Gastroesophageal sphincter (tissue), 4 donors: ENCODE data around the gene TMEM255B. TPM values are rescaled to one million over a fixed set of nuclear protein-coding genes. Genes with fewer than 3 reads are reported as not detected.

Source experiments
- ATAC-seq: fragments of 150-250 bp; one replicate; pipeline ENCODE4 v1.9.1; 2016; ENCODE audit warnings: mild to moderate bottlenecking, moderate library complexity
- H3K27ac ChIP-seq, 4 donors: fragments of 200-600 bp; sonication (generic) in 3 of 4; 1 replicate in 3 of 4; 2 replicates in 1 of 4; pipeline ENCODE4 v1.5.1; 2016 to 2019
- H3K27me3 ChIP-seq: fragments of 200-600 bp; sonication (generic); one replicate; pipeline ENCODE4 v1.5.1; 2019
- H3K36me3 ChIP-seq, 2 donors: fragments of 200-600 bp; sonication (generic); one replicate each; pipeline ENCODE4 v1.5.1; 2019; ENCODE audit warnings: control low read depth in 1 of 2
- H3K4me1 ChIP-seq, 3 donors: fragments of 200-600 bp; sonication (generic); 1 replicate in 2 of 3; 2 replicates in 1 of 3; pipeline ENCODE4 v1.5.1; 2016 to 2019; ENCODE audit warnings: control low read depth in 2 of 3
- H3K4me3 ChIP-seq, 2 donors: fragments of 200-600 bp; sonication (generic); one replicate each; pipeline ENCODE4 v1.5.1; 2019; ENCODE audit warnings: mild to moderate bottlenecking in 1 of 2, moderate library complexity in 1 of 2
- H3K9me3 ChIP-seq, 3 donors: fragments of 200-600 bp; sonication (generic); one replicate each; pipeline ENCODE4 v1.5.1; 2017 to 2019; ENCODE audit warnings: control low read depth in 2 of 3
- EP300 ChIP-seq: sonication (generic); formaldehyde crosslinking; IDR thresholded peaks from one replicate; pipeline ENCODE4 v1.6.1; 2017; ENCODE audit warnings: antibody characterized with exemption, mild to moderate bottlenecking
- POLR2A ChIP-seq, 2 donors: fragments of 450-650 bp; IDR thresholded peaks; one replicate each; pipeline ENCODE4 v1.6.1; 2017; ENCODE audit warnings: antibody characterized with exemption in 2 of 2, mild to moderate bottlenecking in 2 of 2, moderate library complexity in 1 of 2
- POLR2AphosphoS5 ChIP-seq: sonication (generic); formaldehyde crosslinking; IDR thresholded peaks from one replicate; pipeline ENCODE4 v1.6.1; 2017; ENCODE audit warnings: antibody characterized with exemption
- WGBS, 2 donors: methylation state at CpG; one replicate each; pipeline ENCODE4 v1.1.5; 2018; ENCODE audit warnings: low coverage in 1 of 2; 5-methylcytosine and 5-hydroxymethylcytosine counted together
- total RNA-seq, 4 donors: library from RNA; depleted of rRNA; stranded (reverse); fragments of >200 nt; gene quantifications; one replicate each; pipeline ENCODE4 v1.1.0, GENCODE V29; 2016
- TF ChIP-seq, protein P1 (sequence below), 4 experiments: fragments of 200-600 bp in 2 of 4; fragments of 450-650 bp in 2 of 4; sonication (generic) in 1 of 4; IDR thresholded peaks; one replicate each; pipeline ENCODE4 v1.5.1; 2017 to 2019; ENCODE audit warnings: antibody characterized with exemption in 4 of 4, mild to moderate bottlenecking in 2 of 4, moderate library complexity in 2 of 4

The TMEM255B gene
- total RNA-seq, 4 donors from 2014 or later = 4.9 to 13.2 (median 7.8) TPM

DNA sequence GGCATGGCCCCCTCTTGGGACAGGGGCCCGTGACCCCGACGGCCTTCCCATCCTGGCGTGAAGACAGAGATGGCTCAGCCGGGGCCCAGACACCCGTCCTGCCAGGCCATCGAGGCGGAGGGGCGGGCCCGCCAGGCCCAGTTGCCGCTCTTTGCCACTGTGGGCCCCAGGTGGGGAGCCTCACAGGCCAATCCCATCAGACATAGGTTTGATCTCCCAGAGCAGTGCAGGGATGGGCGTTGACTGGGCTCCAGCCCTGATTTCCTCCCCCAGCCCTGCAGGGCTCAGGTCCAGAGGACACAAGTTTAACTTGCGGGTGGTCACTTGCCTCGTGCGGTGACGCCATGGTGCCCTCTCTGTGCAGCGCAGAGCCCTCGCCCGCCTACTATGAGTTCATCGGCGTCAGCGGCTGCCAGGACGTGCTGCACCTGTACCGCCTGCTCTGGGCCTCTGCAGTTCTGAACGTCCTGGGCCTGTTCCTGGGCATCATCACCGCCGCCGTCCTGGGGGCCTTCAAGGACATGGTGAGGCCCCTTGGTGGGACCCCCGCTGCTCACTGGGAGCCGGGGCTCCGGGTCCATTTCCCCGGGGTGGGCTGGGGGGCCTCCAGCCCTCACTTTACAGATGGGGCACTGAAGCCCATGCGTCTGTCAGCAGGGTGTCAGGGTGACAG, 42.4 kb downstream of the TMEM255B start:
- H3K4me1 ChIP-seq = peaks cover 0 to 21% (median 2%) of the 10 kb centered on the region in 3 donors
- H3K36me3 ChIP-seq = peaks cover 0 to 14% of the 10 kb centered on the region in 2 donors
- H3K4me3 ChIP-seq = no peak overlapping the region
- H3K27me3 ChIP-seq = no peaks in the 10 kb centered on the region
- no peak for ATAC-seq
- no peak for TF ChIP-seq POLR2AphosphoS5
- H3K9me3 ChIP-seq = no peaks in the 10 kb centered on the region
- 50% methylated on average over 2 of the region's 33 CpGs; no CpG with 5 or more reads in 1 of the 2 donors for WGBS, 2 donors
- no peak overlapping the region for H3K27ac ChIP-seq

DNA sequence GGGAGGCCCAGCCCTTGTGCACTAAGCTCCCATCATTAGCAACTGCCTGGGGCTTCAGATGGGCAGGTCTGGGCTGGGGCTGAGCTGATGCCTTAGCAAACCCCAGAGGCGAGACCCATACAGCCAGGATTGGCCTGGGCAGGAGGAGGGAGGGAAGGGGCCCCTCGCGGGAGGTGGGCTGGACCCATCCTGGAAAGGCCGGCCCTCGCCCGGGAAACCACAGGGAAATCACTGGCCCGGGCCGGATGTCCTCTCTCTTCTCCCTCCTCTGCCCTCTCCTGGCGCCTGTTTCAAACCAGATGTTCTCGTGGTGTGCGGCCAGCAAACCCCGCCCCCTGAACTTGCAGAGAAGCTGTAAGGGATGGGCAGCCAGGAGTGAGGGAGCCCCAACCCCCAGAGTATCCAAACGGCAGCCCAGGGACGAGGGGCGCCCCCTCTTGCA, 43.1 kb downstream of the TMEM255B start:
- Histone ChIP-seq H3K27ac (no peak overlapping the region), H3K27me3 (no peaks in the 10 kb centered on the region), H3K36me3 (peaks cover 0 to 8% of the 10 kb centered on the region in 2 donors), H3K4me1 (peaks cover 0 to 21% (median 2%) of the 10 kb centered on the region in 3 donors), H3K4me3 (no peak overlapping the region), H3K9me3 (no peaks in the 10 kb centered on the region)
- WGBS, 2 donors = 4% methylated on average over 5 of the region's 15 CpGs; no CpG with 5 or more reads in 1 of the 2 donors
- no peak for ATAC-seq
- TF ChIP-seq, protein P1, sequence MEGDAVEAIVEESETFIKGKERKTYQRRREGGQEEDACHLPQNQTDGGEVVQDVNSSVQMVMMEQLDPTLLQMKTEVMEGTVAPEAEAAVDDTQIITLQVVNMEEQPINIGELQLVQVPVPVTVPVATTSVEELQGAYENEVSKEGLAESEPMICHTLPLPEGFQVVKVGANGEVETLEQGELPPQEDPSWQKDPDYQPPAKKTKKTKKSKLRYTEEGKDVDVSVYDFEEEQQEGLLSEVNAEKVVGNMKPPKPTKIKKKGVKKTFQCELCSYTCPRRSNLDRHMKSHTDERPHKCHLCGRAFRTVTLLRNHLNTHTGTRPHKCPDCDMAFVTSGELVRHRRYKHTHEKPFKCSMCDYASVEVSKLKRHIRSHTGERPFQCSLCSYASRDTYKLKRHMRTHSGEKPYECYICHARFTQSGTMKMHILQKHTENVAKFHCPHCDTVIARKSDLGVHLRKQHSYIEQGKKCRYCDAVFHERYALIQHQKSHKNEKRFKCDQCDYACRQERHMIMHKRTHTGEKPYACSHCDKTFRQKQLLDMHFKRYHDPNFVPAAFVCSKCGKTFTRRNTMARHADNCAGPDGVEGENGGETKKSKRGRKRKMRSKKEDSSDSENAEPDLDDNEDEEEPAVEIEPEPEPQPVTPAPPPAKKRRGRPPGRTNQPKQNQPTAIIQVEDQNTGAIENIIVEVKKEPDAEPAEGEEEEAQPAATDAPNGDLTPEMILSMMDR (IDR thresholded peaks at IDR 0.05) = no peak
- TF ChIP-seq POLR2A (IDR thresholded peaks at IDR 0.05) = no peak
- peak; percentile 10 for TF ChIP-seq POLR2AphosphoS5
- no peak for TF ChIP-seq EP300

DNA sequence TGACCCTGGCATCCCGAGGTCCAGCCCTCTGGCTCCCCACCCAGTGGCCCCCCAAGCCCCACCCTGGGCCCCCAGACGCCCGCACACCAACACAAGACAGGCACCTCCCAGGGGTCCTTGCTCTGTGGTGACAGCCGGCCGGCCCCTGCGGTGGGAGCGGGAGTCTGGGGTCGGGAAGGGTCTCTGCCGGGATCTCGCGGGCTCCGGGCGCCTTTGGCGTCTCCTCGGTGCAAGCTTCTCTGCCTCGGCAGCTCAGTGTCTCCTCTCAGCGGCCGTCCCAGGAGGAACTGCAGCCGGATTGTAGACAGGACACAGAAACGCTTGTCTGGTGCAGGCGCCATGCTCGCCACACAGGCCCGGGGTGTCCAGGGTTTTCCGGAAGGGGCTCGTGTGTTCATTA, 43.7 kb downstream of the TMEM255B start:
- Histone ChIP-seq H3K27ac (no peak overlapping the region), H3K4me1 (peaks cover 0 to 21% (median 2%) of the 10 kb centered on the region in 3 donors), H3K9me3 (no peaks in the 10 kb centered on the region), H3K27me3 (no peaks in the 10 kb centered on the region), H3K36me3 (peaks cover 0 to 5% of the 10 kb centered on the region in 2 donors), H3K4me3 (no peak overlapping the region)
- TF ChIP-seq POLR2A (IDR thresholded peaks at IDR 0.05) (no peak), POLR2AphosphoS5 (no peak), EP300 (no peak)
- TF ChIP-seq, protein P1 (IDR thresholded peaks at IDR 0.05) = no peak
- no peak for ATAC-seq
- WGBS, 2 donors = no CpG with 5 or more reads among the region's 25 CpGs

DNA sequence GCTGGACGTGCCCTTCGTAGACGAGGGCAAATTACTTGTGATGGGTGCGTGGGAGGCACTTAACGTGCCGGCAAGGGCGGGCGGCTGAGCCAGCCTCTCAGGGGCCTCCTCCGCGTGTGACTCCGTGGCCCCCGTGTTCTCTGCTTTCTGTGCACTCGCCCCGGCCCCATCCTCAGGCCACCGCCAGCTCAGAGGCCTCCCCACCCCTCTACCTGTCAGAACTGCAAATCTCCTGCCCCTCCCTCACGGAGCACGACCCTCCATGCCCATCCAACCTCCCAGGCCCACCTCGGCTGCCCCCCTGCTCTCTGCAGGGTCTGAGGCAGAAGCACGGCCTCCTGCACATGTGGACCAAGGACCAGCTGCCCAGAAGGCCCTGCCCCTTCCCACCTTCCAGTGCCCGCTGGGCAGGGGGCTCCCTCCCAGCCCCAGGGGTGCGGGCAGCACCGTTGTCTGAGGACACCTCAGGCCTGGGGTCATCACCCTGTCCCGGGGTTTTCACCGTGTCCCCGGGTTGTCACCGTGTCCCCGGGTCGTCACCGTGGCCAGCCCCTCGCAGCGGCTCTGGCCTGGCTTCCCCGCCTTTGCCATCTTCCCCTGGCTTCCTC, 44.5 kb downstream of the TMEM255B start:
- Histone ChIP-seq H3K4me3 (no peak overlapping the region), H3K36me3 (peaks cover 0 to 5% of the 10 kb centered on the region in 2 donors), H3K27me3 (no peaks in the 10 kb centered on the region), H3K9me3 (peaks cover 0 to 5% (median 0%) of the 10 kb centered on the region in 3 donors), H3K4me1 (peaks cover 0 to 21% (median 2%) of the 10 kb centered on the region in 3 donors), H3K27ac (peak overlapping the region in 1 of 4 donors; percentile 66)
- TF ChIP-seq, protein P1 (IDR thresholded peaks at IDR 0.05) = no peak
- TF ChIP-seq EP300 = no peak
- no peak for TF ChIP-seq POLR2A (IDR thresholded peaks at IDR 0.05)
- no peak for TF ChIP-seq POLR2AphosphoS5
- 92 to 100% methylated on average over 1 to 12 of the region's 32 CpGs for WGBS, 2 donors
- ATAC-seq = no peak

DNA sequence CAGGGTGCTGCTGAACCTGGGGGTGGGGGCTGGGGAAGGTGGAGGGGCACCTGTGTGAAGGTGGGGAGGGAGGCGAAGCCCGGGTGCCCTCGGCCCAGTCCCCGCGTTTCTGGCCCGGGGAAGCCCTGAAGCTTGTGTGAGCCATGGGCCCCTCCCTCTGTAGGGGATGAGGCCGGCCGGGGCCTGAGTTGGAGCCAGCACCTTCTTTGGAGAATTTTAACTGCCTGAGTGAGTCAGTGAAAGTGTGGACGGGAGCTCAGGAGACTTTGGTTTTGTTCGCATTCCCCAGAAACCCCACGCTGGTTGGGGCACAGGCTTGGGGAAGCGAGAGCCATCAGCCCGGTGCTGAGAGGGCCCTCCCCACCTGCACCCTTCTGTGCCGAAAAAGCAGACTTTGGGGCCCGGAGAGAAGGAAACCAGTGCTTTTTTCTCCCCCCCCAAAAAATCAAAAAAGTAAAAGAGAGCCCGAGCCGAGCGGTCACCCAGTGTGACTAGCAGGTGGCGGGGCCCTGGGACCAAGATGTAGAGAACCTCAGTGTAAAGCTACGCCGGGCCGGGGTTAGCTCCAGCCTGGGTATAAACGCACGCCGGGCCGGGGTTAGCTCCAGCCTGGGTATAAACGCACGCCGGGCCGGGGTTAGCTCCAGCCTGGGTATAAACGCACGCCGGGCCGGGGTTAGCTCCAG, 45.1 kb downstream of the TMEM255B start:
- 43 to 50% methylated on average over 2 to 4 of the region's 34 CpGs for WGBS, 2 donors
- no peak for TF ChIP-seq POLR2AphosphoS5
- no peak for TF ChIP-seq POLR2A (IDR thresholded peaks at IDR 0.05)
- TF ChIP-seq, protein P1 (IDR thresholded peaks at IDR 0.05) = no peak
- TF ChIP-seq EP300 = no peak
- H3K9me3 ChIP-seq = peaks cover 0 to 10% (median 0%) of the 10 kb centered on the region in 3 donors
- H3K4me3 ChIP-seq = no peak overlapping the region
- ATAC-seq = peak; percentile 23
- no peaks in the 10 kb centered on the region for H3K27me3 ChIP-seq
- peaks cover 0 to 21% (median 2%) of the 10 kb centered on the region in 3 donors for H3K4me1 ChIP-seq
- H3K36me3 ChIP-seq = peaks cover 0 to 5% of the 10 kb centered on the region in 2 donors
- peak overlapping the region in 1 of 4 donors; percentile 66 for H3K27ac ChIP-seq
